Epithelial cell of prostate (primary cell): ENCODE measurements around the gene TMEM198.

Experiments used
- DNase-seq: peaks from one replicate; pipeline ENCODE4 v3.0.0-alpha.2; 2011; ENCODE audit warnings: low read depth, low spot score
- H3K27ac ChIP-seq: fragments of 450-650 bp; 2 replicates; pipeline ENCODE4 v1.5.1; 2017; ENCODE audit warnings: mild to moderate bottlenecking

Gene TMEM198

DNA sequence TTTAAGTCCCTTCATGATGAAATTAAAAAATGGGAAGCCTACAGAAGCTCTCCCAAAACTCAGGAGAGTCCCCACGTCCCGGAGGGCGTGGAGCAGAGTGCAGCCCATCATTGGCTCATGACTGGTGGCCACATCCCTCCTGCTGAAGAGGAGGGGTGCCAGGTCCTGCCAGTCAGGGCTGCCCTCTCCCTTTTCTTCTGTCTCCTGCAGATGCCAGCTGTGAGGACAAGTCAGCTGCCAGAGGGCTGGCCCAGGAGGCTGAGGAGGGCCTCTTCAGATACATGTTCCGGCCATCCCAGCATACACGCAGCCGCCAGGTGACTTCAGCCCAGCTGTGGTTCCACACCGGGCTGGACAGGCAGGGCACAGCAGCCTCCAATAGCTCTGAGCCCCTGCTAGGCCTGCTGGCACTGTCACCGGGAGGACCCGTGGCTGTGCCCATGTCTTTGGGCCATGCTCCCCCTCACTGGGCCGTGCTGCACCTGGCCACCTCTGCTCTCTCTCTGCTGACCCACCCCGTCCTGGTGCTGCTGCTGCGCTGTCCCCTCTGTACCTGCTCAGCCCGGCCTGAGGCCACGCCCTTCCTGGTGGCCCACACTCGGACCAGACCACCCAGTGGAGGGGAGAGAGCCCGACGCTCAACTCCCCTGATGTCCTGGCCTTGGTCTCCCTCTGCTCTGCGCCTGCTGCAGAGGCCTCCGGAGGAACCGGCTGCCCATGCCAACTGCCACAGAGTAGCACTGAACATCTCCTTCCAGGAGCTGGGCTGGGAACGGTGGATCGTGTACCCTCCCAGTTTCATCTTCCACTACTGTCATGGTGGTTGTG, 30.9 kb downstream of the TMEM198 start:
- no peak overlapping the region for H3K27ac ChIP-seq
- no peak for DNase-seq

DNA sequence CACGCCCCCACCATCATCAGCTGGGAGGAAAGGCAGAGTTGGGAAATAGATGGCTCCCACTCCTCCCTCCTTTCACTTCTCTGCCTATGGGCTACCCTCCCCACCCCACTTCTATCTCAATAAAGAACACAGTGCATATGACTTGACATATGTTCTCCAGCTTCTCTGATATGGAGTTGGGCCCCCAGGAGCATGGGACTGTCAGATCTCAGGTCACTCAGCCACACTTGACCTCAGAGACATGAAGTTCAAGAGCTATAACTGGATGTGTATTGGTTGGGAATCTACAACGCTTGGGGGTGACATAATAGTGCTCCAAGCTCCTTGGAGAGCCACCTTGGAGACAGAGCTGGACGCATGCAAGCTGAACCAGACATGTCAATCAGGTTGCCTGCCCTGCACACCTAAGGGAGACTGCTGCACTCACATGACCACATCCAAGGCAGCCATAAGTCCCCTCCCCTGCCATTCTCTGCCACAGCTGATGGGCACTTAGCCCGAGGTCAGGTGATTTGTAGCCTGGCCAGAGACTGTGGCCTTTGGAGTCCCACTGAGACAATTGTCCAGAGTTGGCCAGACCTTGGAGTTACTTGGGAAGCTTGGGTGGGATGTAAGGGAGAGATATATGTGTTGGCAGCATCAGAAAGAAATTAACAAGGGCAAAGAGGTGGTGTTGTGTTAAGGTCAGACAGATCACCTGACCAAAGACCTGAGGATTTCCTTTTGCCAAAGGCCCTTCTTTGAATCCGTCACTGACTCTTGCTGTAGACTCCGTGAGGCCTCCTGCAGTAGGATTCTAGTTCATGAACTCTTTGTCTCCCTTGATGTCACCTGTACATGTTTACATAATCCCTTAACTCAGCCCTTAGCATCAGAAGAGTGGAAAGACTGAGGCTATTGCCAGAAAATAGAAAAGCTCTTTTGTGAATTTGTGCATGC, 32.0 kb downstream of the TMEM198 start:
- no peak overlapping the region for H3K27ac ChIP-seq
- no peak for DNase-seq

DNA sequence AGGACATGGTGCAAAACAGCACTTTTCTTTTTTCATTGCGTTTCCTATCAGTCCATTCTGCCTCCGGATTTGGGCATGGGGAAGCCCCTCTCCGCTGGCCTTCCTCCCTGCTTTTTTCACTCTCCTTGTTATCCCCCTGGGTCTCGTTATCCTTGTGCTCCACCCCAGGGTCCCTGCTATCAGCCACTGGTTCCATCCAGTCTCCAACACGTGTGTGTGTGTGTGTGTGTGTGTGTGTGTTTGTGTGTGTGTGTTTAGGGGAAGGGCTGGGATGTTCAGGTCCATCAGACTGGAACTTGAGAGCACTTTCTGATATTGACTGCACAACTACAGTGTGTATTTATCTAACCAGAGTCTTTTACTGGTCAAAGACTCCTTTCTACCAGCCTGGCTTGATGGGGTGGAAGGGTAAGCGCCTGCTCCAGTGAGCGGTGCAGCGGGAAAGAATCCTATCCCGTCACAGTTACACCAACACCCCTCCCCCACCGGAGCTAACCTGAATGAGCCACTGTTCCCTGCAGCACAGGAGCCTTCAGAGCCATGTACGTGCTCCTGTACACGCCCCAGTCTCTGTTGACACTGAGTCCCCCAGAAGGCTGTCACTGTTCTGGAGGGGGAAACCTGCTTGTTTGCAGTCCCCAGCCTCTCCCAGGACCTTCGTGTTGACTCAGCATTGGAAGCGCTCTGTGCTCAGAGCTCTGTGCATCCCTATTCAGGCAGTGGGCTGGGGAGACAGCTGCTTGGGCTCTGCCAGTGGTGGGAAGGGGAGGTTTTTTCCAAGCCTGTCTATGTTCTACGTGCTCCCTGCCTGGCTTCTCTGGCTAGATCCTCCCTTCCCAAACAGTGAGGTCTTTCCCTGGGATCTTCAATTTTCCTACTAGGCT, 32.9 kb downstream of the TMEM198 start:
- no peak overlapping the region for H3K27ac ChIP-seq
- DNase-seq = no peak

DNA sequence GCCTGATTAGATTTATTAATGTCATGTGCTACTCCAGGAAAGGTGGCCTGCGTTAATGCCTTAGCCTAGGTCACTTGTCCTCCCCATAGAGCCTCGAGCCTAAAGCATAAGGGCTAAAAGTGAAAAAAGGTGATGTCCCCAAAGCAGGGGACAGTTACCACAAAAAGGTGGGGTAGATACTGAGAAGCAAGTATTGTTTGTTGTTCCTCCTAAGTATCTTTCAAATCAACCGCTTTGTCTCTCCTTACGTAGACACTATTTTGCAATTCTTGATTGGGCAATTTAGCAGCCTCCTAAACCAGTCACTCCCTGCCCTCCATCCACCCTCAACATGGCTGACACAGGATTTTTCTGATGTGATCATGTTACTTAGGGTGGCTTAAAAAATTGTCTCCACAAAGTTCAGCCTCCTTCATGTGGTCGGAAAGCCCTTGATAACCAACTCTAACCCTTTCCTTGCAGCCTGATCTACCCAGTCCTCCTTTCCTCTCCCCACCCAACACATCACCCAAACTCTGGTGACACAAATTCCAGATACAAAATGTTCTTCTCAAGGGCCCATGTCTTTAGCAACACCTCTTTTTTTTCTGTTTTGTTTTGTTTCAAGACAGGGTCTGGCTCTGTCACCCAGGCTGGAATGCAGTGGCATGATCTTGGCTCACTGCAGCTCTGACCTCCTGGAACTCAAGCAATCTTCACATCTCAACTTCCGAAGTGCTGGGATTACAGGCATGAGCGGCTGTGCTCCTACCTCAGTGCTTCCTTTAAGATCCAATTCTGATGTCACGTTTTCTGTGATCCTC, 35.2 kb downstream of the TMEM198 start:
- no peak for DNase-seq
- no peak overlapping the region for H3K27ac ChIP-seq

DNA sequence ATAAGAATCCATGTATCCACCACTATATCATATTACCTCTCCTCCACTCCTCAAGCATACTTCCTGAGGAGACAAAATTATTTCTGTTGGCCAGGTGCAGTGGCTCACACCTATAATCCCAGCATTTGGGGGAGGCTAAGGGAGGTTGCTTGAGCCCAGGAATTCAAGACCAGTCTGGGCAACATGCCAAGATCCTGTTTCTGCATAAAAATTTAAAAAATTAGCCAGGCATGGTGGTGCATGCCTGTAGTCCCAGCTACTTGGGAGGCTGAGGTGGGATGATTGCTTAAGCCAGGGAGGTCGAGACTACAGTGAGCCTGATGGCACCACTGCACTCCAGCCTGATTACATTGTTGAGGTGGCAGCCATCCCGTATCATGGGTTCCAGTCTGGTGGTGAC, 37.5 kb downstream of the TMEM198 start:
- DNase-seq = no peak
- no peak overlapping the region for H3K27ac ChIP-seq

DNA sequence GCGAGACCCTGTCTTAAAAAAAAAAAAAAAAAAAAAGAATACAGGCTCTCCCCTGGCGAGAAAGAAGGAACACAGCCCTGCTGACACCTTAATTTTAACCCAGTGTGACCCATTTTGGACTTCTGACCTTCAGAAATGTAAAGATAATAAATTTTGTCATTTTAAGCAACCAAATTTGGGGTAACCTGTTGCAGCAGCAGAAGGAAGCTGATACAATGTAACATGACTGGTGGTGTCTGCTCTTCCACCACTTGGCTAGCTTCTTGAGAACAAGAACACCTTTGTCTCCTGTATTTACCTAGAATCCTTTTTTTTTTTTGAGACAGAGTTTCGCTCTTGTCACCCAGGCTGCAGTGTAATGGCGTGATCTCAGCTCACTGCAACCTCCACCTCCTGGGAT, 47.3 kb downstream of the TMEM198 start:
- H3K27ac ChIP-seq = no peak overlapping the region
- DNase-seq = no peak

DNA sequence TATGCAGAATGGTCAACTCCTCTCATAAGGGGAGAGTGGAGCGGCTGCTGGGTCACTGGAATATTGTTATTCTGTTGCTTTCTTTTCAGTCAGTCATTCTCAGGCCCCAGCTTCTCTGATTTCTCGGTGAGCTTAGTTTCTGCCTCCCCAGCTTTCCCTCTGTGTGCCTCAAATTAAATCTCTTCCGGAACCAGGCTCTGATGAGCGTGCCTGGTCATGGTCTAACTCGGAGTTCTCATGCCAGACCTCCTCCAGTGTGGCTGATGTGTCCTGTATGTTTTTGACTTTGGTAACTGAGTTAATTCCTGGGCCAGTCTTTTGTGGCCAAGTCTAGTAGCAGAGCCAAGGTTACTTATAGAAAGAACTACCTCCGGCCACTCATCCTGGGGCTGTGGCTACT, 48.9 kb downstream of the TMEM198 start:
- no peak for DNase-seq
- H3K27ac ChIP-seq = no peak overlapping the region

DNA sequence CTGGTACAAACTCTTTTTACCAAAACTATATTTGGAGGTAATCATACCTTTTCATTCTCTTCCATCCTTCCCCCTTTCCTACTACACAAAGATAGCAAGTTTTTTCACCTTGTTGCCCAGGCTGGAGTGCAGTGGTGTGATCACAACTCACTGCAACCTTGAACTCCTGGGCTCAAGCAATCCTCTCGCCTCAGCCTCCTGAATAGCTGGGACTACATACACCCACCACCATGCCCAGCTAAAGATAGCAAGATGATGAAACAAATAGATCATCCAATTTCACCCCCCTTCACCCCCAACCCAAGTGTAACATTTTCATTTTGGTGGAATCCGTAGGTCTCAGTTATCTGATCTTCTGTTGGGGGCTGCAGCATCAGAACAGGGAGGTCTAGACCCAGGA, 49.3 kb downstream of the TMEM198 start:
- no peak overlapping the region for H3K27ac ChIP-seq
- DNase-seq = no peak

DNA sequence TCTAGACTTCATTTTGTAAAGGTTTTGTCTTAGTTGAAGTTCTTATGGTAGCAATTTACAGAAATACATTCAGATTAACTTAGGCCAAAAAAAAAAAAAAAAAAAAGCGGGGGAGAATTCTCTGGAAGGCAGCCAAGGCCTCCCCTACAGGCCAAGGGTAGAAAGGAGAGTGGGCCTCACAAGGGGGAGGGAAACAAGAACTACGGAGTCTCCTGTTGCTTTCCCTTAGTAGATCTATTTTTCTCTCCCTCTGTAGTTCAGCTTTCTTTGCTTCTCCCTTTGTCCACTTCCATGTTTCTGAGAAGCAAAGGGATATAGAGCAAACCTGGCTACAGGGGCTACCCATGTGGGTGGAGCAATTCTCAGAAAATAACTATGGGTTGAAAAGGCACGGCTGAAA, 51.4 kb downstream of the TMEM198 start:
- DNase-seq = no peak
- H3K27ac ChIP-seq = no peak overlapping the region

DNA sequence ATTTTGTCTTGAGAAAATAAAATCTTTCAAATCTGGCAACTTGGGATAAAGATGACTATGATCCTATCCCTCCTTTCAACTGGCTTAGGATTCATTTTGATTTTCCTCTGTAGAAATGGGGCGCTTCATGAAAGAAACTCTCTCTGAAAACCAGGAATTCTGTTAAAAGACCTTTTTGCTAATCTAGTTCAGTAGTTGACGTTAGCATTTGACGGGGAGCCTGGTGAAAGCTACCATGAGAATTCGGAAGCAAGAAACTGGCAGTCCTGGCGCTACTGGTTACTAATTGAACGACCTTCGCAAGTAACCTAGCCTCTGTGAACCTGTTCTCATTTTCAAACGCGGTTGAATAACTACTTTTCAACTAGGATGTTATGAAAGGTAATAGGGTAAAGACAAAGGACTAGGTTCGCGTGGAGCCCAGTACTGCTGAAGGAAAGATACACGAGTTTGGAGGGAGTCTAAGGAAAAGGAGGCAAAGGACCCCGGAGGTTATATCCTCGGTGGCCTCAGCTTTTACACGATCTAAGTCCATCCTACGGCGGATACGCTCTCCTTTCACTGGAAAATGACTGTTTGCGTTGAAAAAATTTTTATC, 53.2 kb downstream of the TMEM198 start:
- no peak for DNase-seq
- H3K27ac ChIP-seq = peak overlapping the region; percentile 87

DNA sequence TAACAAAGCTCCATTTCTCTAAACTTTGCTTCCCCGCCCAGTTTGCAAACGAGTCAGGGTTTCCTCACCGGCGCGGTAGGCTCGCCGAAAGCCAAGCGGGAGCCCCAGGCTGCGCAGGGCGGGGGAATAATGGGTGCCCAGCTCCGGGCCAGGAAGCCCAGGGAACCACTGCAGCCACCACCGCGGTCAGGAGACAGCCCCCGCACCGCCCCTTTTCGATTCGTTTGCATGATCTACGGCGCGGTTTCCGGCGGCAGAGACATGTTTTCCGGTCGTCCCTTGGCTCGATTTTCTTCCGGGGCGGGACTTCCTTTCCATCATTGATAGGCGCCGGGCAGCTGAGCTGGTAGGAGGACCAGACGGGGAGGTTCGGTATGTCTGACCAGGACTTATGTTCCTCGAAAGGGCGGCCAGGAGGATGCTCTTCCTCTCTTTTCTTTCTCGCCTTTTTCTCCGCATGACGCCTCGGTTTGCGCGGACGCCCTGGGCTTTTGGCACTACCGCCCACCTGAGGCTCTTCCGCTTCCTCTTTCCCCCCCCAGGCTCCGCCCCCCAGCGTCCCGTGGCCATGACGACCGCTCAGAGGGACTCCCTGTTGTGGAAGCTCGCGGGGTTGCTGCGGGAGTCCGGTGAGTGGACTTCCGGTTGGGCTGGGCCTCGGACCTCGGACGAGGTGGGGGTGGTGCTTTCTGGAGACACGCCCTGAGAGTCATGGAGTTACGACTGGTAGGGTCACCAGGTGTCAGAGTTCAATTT, 53.9 kb downstream of the TMEM198 start, which contains the start of gene STK11IP:
Gene STK11IP (plus strand): TSS at position 306 of the 756 bp plus-strand sequence. CDS start 263 bp downstream, at position 569.
- H3K27ac ChIP-seq = peak within 1 kb of the TSS; percentile 87
- DNase-seq = peak; percentile 70

DNA sequence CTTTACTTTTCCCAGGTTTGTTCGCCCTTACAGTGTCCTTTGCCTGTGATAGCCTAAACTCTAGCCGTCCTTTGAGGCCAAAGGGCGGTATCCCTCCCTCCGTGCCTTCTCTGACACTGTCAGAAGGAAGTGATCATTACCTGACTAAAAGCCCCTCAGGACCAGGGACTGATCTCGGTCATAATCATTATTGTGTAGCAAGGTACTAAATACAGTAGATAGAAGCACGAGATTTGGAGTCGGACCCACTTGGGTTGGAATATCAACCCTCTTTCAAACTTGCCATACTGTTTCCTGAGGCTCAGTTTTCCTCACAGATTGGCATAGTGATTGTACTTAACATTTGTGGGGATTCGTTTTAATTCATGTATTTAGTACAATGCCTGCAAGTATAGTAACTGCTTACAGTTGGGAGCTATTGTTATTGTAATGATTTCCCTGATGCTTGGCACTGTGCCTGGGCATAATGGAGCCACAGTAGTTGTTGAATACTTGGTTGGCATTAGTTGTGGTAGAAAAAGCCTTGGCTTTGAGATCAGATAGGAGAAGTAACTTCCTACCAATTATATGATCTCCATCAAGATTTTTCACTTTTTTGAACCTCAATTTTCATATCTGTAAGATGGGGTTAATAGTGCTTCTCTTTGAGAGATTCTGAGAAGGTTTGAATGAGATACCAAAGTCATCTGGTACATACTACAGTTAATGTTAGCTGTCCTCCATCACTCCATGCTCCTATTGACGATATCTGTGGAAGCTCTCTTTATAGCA, 54.7 kb downstream of the TMEM198 start:
- no peak for DNase-seq

More for the DNA sequence above, 54.7 kb downstream of the TMEM198 start:
- peak overlapping the region; percentile 87 for H3K27ac ChIP-seq
